PC-9 (cell line): ENCODE measurements around the gene SLC25A47.

Source experiments
- CTCF ChIP-seq: fragments of 200-600 bp; sonication (generic); conservative IDR thresholded peaks from 2 replicates; pipeline ENCODE4 v1.6.1; 2017; ENCODE audit warnings: mixed run types, antibody characterized with exemption, mild to moderate bottlenecking, moderate library complexity
- EZH2 ChIP-seq: fragments of 200-600 bp; sonication (generic); IDR thresholded peaks from 2 replicates; pipeline ENCODE4 v1.8.0; 2017; ENCODE audit warnings: antibody characterized with exemption, low read depth

- TF ChIP-seq CTCF = no peak
- no peak for TF ChIP-seq EZH2
Measured at GRCh38 chr14:100345711-100346110, 22.6 kb downstream of the SLC25A47 start.
